Measurements from ENCODE around the gene FAM107A.

GRCh38 chr3:58564456-58565160 is 12.6 kb downstream of the FAM107A start:
- no peak for TF ChIP-seq POLR2A (IDR thresholded peaks at IDR 0.05)
- TF ChIP-seq CTCF (IDR thresholded peaks at IDR 0.05) = no peak

All from thyroid gland (tissue), 4 donors.